Vagina (tissue), 2 donors: ENCODE results near the gene DUS4L. TPM values are rescaled to one million over a fixed set of nuclear protein-coding genes. Genes with fewer than 3 reads are reported as not detected.

Experiments
- DNase-seq, 2 donors: peaks; one replicate each; pipeline ENCODE4 v3.0.0-alpha.2; 2017; ENCODE audit errors: extremely low spot score in 2 of 2
- H3K27ac ChIP-seq: fragments of 200-600 bp; sonication (generic); one replicate; pipeline ENCODE4 v1.5.1; 2019
- H3K27me3 ChIP-seq: fragments of 200-600 bp; sonication (generic); one replicate; pipeline ENCODE4 v1.5.1; 2019
- H3K36me3 ChIP-seq, 2 donors: fragments of 200-600 bp; sonication (generic); one replicate each; pipeline ENCODE4 v1.5.1; 2017 to 2019
- H3K4me1 ChIP-seq: fragments of 200-600 bp; sonication (generic); one replicate; pipeline ENCODE4 v1.5.1; 2019
- H3K4me3 ChIP-seq, 2 donors: fragments of 200-600 bp; sonication (generic); 1 replicate in 1 of 2; 2 replicates in 1 of 2; pipeline ENCODE4 v1.5.1; 2016 to 2019
- H3K9me3 ChIP-seq: fragments of 200-600 bp; sonication (generic); one replicate; pipeline ENCODE4 v1.5.1; 2019
- POLR2A ChIP-seq, 2 donors: fragments of 450-650 bp; IDR thresholded peaks; one replicate each; pipeline ENCODE4 v1.6.1; 2017; ENCODE audit warnings: antibody characterized with exemption in 2 of 2, mild to moderate bottlenecking in 2 of 2, moderate library complexity in 2 of 2
- POLR2AphosphoS5 ChIP-seq, 2 donors: sonication (generic); formaldehyde crosslinking; IDR thresholded peaks; one replicate each; pipeline ENCODE4 v1.9.0; 2017; ENCODE audit warnings: antibody characterized with exemption in 2 of 2, mild to moderate bottlenecking in 2 of 2, low read depth in 1 of 2; ENCODE audit not compliant: insufficient read depth in 1 of 2
- intact Hi-C: fragments of 100-400 bp; cut with DNase I; formaldehyde crosslinking; loops from one replicate; pipeline ENCODE4 v1.15.1; 2023
- total RNA-seq: library from RNA; depleted of rRNA; stranded (reverse); fragments of >200 nt; gene quantifications from one replicate; pipeline ENCODE4 v1.2.3, GENCODE V29; 2016
- TF ChIP-seq, protein P1 (sequence below), 3 experiments: fragments of 450-650 bp in 2 of 3; fragments of 200-600 bp in 1 of 3; sonication (generic) in 1 of 3; IDR thresholded peaks; one replicate each; pipeline ENCODE4 v1.5.1; 2017 to 2019; ENCODE audit warnings: antibody characterized with exemption in 3 of 3, mild to moderate bottlenecking in 2 of 3, moderate library complexity in 2 of 3

The DUS4L gene
- total RNA-seq, 1 donor from 2014 or later: 1.5 TPM

DNA sequence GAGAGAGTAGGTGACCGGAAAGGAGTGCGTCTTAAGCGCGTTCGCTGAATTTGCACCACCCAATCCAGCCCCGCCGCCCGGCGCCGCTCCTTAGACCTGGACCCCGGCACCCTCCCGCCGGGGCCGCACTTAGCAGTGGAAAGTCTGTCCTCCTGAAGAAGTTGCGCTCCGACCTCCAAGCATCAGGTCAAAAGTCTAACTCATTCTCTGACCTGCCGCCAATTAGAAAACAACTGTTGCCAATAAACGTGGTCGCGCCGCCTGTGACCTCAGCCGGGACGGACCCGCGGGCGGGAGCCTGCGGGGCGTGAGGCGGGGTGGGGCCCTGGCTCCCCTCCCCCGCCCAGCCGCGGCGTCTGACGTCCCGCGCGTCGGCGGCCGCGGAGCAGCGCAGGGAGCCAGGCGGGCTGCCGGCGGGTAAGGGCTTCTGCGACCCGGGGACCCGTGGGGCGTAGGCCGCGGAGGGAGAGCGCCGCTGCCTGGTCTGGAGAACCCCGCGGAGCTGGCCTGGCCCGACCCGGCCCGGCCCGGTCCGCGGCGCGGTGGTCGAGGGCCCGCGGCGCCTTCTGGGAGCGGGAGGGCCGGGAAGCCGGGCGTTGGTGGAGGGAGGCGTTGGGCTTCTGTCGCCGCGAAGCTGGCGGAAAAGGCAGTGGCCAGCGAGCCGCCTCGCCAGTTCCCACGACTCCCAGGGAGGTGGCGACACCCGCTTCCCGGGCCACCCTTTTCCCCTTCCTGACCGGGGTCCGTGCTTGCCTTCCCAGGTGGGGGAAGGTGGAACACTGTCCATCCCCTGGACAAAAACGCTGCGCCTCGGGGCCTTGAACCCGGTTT lies 16.3 kb downstream of the DUS4L start, which contains the start of gene BCAP29:
Gene BCAP29, plus strand, starts transcription at position 362 of the 831 bp plus-strand sequence. CDS start 527 bp downstream, outside the sequence.
- H3K27me3 ChIP-seq: no peaks in the 10 kb centered on the region
- no peaks in the 10 kb centered on the region for H3K9me3 ChIP-seq
- intact Hi-C loops: loop anchor here (2.0 kb wide), 1 partner anchor 15 kb away; no protein-coding TSS in a partner anchor
- H3K4me1 ChIP-seq: peaks cover 15% of the 10 kb centered on the region
- H3K27ac ChIP-seq: peak within 1 kb of the TSS; percentile 98
- H3K4me3 ChIP-seq: peak within 1 kb of the TSS; percentile 69 to 80
- TF ChIP-seq POLR2A (IDR thresholded peaks at IDR 0.05) (peak in 1 of 2 donors; percentile 71), POLR2AphosphoS5 (IDR thresholded peaks at IDR 0.05; ENCODE audit: insufficient read depth in 1 of 2, low read depth in 1 of 2) (peak in 1 of 2 donors; percentile 66)
- TF ChIP-seq, protein P1, sequence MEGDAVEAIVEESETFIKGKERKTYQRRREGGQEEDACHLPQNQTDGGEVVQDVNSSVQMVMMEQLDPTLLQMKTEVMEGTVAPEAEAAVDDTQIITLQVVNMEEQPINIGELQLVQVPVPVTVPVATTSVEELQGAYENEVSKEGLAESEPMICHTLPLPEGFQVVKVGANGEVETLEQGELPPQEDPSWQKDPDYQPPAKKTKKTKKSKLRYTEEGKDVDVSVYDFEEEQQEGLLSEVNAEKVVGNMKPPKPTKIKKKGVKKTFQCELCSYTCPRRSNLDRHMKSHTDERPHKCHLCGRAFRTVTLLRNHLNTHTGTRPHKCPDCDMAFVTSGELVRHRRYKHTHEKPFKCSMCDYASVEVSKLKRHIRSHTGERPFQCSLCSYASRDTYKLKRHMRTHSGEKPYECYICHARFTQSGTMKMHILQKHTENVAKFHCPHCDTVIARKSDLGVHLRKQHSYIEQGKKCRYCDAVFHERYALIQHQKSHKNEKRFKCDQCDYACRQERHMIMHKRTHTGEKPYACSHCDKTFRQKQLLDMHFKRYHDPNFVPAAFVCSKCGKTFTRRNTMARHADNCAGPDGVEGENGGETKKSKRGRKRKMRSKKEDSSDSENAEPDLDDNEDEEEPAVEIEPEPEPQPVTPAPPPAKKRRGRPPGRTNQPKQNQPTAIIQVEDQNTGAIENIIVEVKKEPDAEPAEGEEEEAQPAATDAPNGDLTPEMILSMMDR (IDR thresholded peaks at IDR 0.05): no peak
- DNase-seq: no peak
- no peaks in the 10 kb centered on the region for H3K36me3 ChIP-seq

DNA sequence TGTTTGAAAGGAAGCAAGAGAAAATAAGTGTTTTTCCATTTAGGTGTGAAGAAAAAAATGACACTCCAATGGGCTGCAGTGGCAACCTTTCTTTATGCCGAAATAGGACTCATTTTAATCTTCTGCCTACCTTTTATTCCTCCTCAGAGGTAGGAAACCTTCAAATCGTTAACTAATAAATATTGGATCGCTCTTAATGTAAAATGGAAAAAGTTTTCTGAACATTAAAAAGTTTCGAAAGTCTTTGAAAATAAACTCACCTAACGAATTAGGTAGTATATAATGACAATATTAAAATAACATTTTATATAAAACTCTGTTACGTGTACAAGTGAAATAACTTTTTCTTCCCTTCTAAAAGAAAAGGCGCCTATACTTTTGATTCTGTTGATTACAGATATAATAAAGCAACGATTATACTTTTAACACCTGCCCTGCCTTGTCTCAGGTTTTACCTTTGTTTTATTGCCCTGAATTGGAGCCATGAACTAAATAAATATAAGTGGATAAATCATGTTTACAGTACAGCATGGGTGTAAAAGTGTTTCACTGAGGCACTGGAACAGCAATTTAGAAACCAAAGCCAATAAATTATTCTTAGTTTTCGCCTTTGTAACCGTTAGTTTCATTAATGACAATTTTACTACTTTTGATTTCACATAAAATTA lies 17.1 kb downstream of the DUS4L start:
- peak overlapping the region; percentile 98 for H3K27ac ChIP-seq
- intact Hi-C loops: loop anchor here (2.0 kb wide), 1 partner anchor 16 kb away; no protein-coding TSS in a partner anchor

DNA sequence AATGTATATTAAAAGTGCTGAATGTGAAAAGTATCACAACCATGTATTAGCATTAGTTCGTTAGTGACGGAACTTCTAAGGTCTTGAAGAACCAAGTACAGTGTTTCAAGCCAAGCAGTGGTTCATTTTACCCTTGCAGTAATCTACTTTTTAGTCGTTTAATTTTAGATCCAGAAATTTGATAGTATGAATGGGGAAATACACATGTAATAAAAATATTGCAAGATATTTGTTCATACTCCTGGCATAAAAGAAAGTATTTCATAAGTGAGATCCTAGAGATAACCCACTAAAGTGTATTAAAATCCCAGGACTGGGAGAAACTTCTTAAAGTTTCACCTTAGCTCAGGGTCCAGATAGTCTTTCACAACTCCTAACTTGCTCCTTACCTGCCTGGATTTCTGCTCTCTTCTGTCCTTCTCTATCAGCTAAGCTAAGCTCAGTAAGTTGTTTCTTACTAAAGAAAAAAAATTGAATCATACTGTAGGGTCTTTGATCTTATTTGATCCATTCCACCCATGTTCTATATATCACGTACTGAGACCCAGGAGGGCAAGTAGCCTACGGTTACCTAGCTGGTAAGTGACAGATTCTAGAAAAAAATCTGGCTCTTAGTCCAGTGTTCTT lies 17.7 kb downstream of the DUS4L start:
- intact Hi-C loops: loop anchor here (2.0 kb wide), 1 partner anchor 17 kb away; no protein-coding TSS in a partner anchor
- Histone ChIP-seq H3K36me3 (no peaks in the 10 kb centered on the region), H3K27ac (peak overlapping the region; percentile 98), H3K27me3 (no peaks in the 10 kb centered on the region), H3K4me1 (peaks cover 22% of the 10 kb centered on the region), H3K4me3 (peak overlapping the region; percentile 69 to 80), H3K9me3 (no peaks in the 10 kb centered on the region)
- TF ChIP-seq POLR2A (IDR thresholded peaks at IDR 0.05) (no peak), POLR2AphosphoS5 (IDR thresholded peaks at IDR 0.05; ENCODE audit: insufficient read depth in 1 of 2, low read depth in 1 of 2) (no peak)
- TF ChIP-seq, protein P1 (IDR thresholded peaks at IDR 0.05): no peak
- no peak for DNase-seq

More for the DNA sequence above, 17.1 kb downstream of the DUS4L start:
- no peaks in the 10 kb centered on the region for H3K9me3 ChIP-seq
- no peaks in the 10 kb centered on the region for H3K36me3 ChIP-seq
- H3K4me3 ChIP-seq: peak overlapping the region; percentile 69 to 80
- peaks cover 16% of the 10 kb centered on the region for H3K4me1 ChIP-seq
- TF ChIP-seq, protein P1 (IDR thresholded peaks at IDR 0.05): no peak
- TF ChIP-seq POLR2AphosphoS5 (IDR thresholded peaks at IDR 0.05; ENCODE audit: insufficient read depth in 1 of 2, low read depth in 1 of 2) (no peak), POLR2A (IDR thresholded peaks at IDR 0.05) (no peak)
- DNase-seq: no peak
- no peaks in the 10 kb centered on the region for H3K27me3 ChIP-seq

DNA sequence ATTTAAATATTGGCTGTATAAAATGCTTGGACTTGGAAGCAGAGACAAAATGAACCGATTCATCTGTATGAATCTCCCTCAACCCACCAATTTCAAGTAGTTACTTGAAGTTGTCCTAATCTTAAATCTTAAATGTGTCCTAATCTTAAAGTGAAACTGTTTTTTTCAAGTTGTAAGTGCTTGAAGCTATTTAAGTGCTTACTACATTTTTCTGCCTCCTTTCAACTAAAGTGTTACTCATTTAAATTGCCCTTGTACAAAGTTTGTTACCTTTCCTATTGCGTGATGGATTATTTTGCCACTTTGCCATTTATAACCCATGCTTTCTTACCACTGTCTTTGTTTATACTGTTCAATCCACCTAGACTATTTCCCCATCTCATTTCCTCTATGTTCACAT lies 19.1 kb downstream of the DUS4L start:
- peaks cover 22% of the 10 kb centered on the region for H3K4me1 ChIP-seq
- DNase-seq: no peak
- intact Hi-C loops: no loop called here
- peak overlapping the region in 1 of 2 donors; percentile 69 for H3K4me3 ChIP-seq
- no peaks in the 10 kb centered on the region for H3K9me3 ChIP-seq
- H3K27ac ChIP-seq: no peak overlapping the region
- no peak for TF ChIP-seq POLR2A (IDR thresholded peaks at IDR 0.05)
- no peak for TF ChIP-seq POLR2AphosphoS5 (IDR thresholded peaks at IDR 0.05; ENCODE audit: insufficient read depth in 1 of 2, low read depth in 1 of 2)
- TF ChIP-seq, protein P1 (IDR thresholded peaks at IDR 0.05): no peak
- no peaks in the 10 kb centered on the region for H3K27me3 ChIP-seq
- no peaks in the 10 kb centered on the region for H3K36me3 ChIP-seq
